ENCODE measurements around the gene PRTFDC1.
"Not testable (repeated sequence)": the region's sequence is repeated elsewhere in the genome, so short reads cannot be mapped to it uniquely, and the experiment has no call there.

Gene PRTFDC1

GRCh38 chr10:24979685-24980084, 27.3 kb upstream of the PRTFDC1 start:
- Mint-ChIP-seq H3K4me3 (no peak overlapping the region), H3K27me3 (ENCODE audit: low read depth) (peaks cover 9% of the 10 kb centered on the region), H3K9me3 (no peaks in the 10 kb centered on the region), H3K4me1 (ENCODE audit: low read depth) (peaks cover 3% of the 10 kb centered on the region), H3K36me3 (ENCODE audit: low read depth) (no peaks in the 10 kb centered on the region), H3K27ac (no peak overlapping the region)

- H3K4me3 Mint-ChIP-seq, result no peak overlapping the region
- H3K27me3 Mint-ChIP-seq (ENCODE audit: low read depth), result peaks cover 6% of the 10 kb centered on the region
- H3K4me1 Mint-ChIP-seq (ENCODE audit: low read depth), result peaks cover 3% of the 10 kb centered on the region
- H3K9me3 Mint-ChIP-seq, result no peaks in the 10 kb centered on the region
- H3K27ac Mint-ChIP-seq, result no peak overlapping the region
- H3K36me3 Mint-ChIP-seq (ENCODE audit: low read depth), result no peaks in the 10 kb centered on the region
These were observed 22.6 kb upstream of the PRTFDC1 start for GRCh38 chr10:24974976-24975375.

GRCh38 chr10:24973163-24973562, 20.8 kb upstream of the PRTFDC1 start:
- peaks cover 3% of the 10 kb centered on the region for H3K4me1 Mint-ChIP-seq (ENCODE audit: low read depth)
- no peaks in the 10 kb centered on the region for H3K36me3 Mint-ChIP-seq (ENCODE audit: low read depth)
- H3K27me3 Mint-ChIP-seq (ENCODE audit: low read depth), result no peaks in the 10 kb centered on the region
- no peaks in the 10 kb centered on the region for H3K9me3 Mint-ChIP-seq
- no peak overlapping the region for H3K4me3 Mint-ChIP-seq
- no peak overlapping the region for H3K27ac Mint-ChIP-seq

GRCh38 chr10:24971374-24971773, 19.0 kb upstream of the PRTFDC1 start:
- no peak overlapping the region for H3K4me3 Mint-ChIP-seq
- no peaks in the 10 kb centered on the region for H3K9me3 Mint-ChIP-seq
- no peak overlapping the region for H3K27ac Mint-ChIP-seq
- H3K36me3 Mint-ChIP-seq (ENCODE audit: low read depth), result no peaks in the 10 kb centered on the region
- H3K4me1 Mint-ChIP-seq (ENCODE audit: low read depth), result peaks cover 3% of the 10 kb centered on the region
- no peaks in the 10 kb centered on the region for H3K27me3 Mint-ChIP-seq (ENCODE audit: low read depth)

- H3K27me3 Mint-ChIP-seq (ENCODE audit: low read depth), result no peaks in the 10 kb centered on the region
- no peaks in the 10 kb centered on the region for H3K9me3 Mint-ChIP-seq
- no peak overlapping the region for H3K27ac Mint-ChIP-seq
- H3K36me3 Mint-ChIP-seq (ENCODE audit: low read depth), result no peaks in the 10 kb centered on the region
- H3K4me1 Mint-ChIP-seq (ENCODE audit: low read depth), result peaks cover 3% of the 10 kb centered on the region
- no peak overlapping the region for H3K4me3 Mint-ChIP-seq
These were observed 17.5 kb upstream of the PRTFDC1 start for GRCh38 chr10:24969841-24970281.

- not testable (repeated sequence) for H3K4me3 Mint-ChIP-seq; H3K4me1 Mint-ChIP-seq (ENCODE audit: low read depth); H3K27me3 Mint-ChIP-seq (ENCODE audit: low read depth); H3K27ac Mint-ChIP-seq; H3K36me3 Mint-ChIP-seq (ENCODE audit: low read depth); H3K9me3 Mint-ChIP-seq
These were observed 16.5 kb upstream of the PRTFDC1 start for GRCh38 chr10:24968951-24969350.

- H3K27ac Mint-ChIP-seq, result no peak overlapping the region
- no peaks in the 10 kb centered on the region for H3K36me3 Mint-ChIP-seq (ENCODE audit: low read depth)
- H3K9me3 Mint-ChIP-seq, result no peaks in the 10 kb centered on the region
- H3K4me1 Mint-ChIP-seq (ENCODE audit: low read depth), result peaks cover 3% of the 10 kb centered on the region
- no peaks in the 10 kb centered on the region for H3K27me3 Mint-ChIP-seq (ENCODE audit: low read depth)
- no peak overlapping the region for H3K4me3 Mint-ChIP-seq
These were observed 15.9 kb upstream of the PRTFDC1 start for GRCh38 chr10:24968349-24968748.

- Mint-ChIP-seq H3K4me3 (no peak overlapping the region), H3K4me1 (ENCODE audit: low read depth) (peaks cover 3% of the 10 kb centered on the region), H3K9me3 (no peaks in the 10 kb centered on the region), H3K27ac (no peak overlapping the region), H3K36me3 (ENCODE audit: low read depth) (no peaks in the 10 kb centered on the region), H3K27me3 (ENCODE audit: low read depth) (no peaks in the 10 kb centered on the region)
These were observed 14.6 kb upstream of the PRTFDC1 start for GRCh38 chr10:24966962-24967481.

- Mint-ChIP-seq H3K27me3 (ENCODE audit: low read depth) (no peaks in the 10 kb centered on the region), H3K36me3 (ENCODE audit: low read depth) (no peaks in the 10 kb centered on the region), H3K9me3 (no peaks in the 10 kb centered on the region), H3K4me1 (ENCODE audit: low read depth) (peaks cover under 1% of the 10 kb centered on the region), H3K4me3 (no peak overlapping the region), H3K27ac (no peak overlapping the region)
These were observed 12.6 kb upstream of the PRTFDC1 start for GRCh38 chr10:24965051-24965450.

- H3K27ac Mint-ChIP-seq, result no peak overlapping the region
- no peak overlapping the region for H3K4me3 Mint-ChIP-seq
- H3K36me3 Mint-ChIP-seq (ENCODE audit: low read depth), result no peaks in the 10 kb centered on the region
- no peaks in the 10 kb centered on the region for H3K9me3 Mint-ChIP-seq
- H3K4me1 Mint-ChIP-seq (ENCODE audit: low read depth), result no peaks in the 10 kb centered on the region
- H3K27me3 Mint-ChIP-seq (ENCODE audit: low read depth), result peaks cover 8% of the 10 kb centered on the region
These were observed 11.2 kb upstream of the PRTFDC1 start for GRCh38 chr10:24963521-24964041.

GRCh38 chr10:24962995-24963394, 10.6 kb upstream of the PRTFDC1 start:
- no peak overlapping the region for H3K4me3 Mint-ChIP-seq

GRCh38 chr10:24961582-24961981, 9.2 kb upstream of the PRTFDC1 start:
- H3K27ac Mint-ChIP-seq, result no peak overlapping the region
- H3K36me3 Mint-ChIP-seq (ENCODE audit: low read depth), result no peaks in the 10 kb centered on the region
- no peak overlapping the region for H3K4me3 Mint-ChIP-seq
- peaks cover 10% of the 10 kb centered on the region for H3K27me3 Mint-ChIP-seq (ENCODE audit: low read depth)
- H3K9me3 Mint-ChIP-seq, result no peaks in the 10 kb centered on the region
- no peaks in the 10 kb centered on the region for H3K4me1 Mint-ChIP-seq (ENCODE audit: low read depth)

More at GRCh38 chr10:24962995-24963394, 10.6 kb upstream of the PRTFDC1 start:
- Mint-ChIP-seq H3K27me3 (ENCODE audit: low read depth) (peaks cover 10% of the 10 kb centered on the region), H3K36me3 (ENCODE audit: low read depth) (no peaks in the 10 kb centered on the region), H3K9me3 (no peaks in the 10 kb centered on the region), H3K27ac (no peak overlapping the region), H3K4me1 (ENCODE audit: low read depth) (no peaks in the 10 kb centered on the region)

GRCh38 chr10:24959382-24959730, 7.0 kb upstream of the PRTFDC1 start:
- Mint-ChIP-seq H3K4me1 (ENCODE audit: low read depth) (no peaks in the 10 kb centered on the region), H3K27ac (no peak overlapping the region), H3K9me3 (no peaks in the 10 kb centered on the region)

GRCh38 chr10:24958721-24959381, 6.4 kb upstream of the PRTFDC1 start:
- peaks cover 13% of the 10 kb centered on the region for H3K27me3 Mint-ChIP-seq (ENCODE audit: low read depth)
- H3K4me1 Mint-ChIP-seq (ENCODE audit: low read depth), result peaks cover 1% of the 10 kb centered on the region
- H3K9me3 Mint-ChIP-seq, result no peaks in the 10 kb centered on the region
- no peak overlapping the region for H3K4me3 Mint-ChIP-seq
- H3K36me3 Mint-ChIP-seq (ENCODE audit: low read depth), result no peaks in the 10 kb centered on the region
- no peak overlapping the region for H3K27ac Mint-ChIP-seq

More at GRCh38 chr10:24959382-24959730, 7.0 kb upstream of the PRTFDC1 start:
- Mint-ChIP-seq H3K36me3 (ENCODE audit: low read depth) (no peaks in the 10 kb centered on the region), H3K27me3 (ENCODE audit: low read depth) (peaks cover 10% of the 10 kb centered on the region), H3K4me3 (no peak overlapping the region)

- H3K27me3 Mint-ChIP-seq (ENCODE audit: low read depth), result peaks cover 19% of the 10 kb centered on the region
- no peak overlapping the region for H3K4me3 Mint-ChIP-seq
- no peak overlapping the region for H3K27ac Mint-ChIP-seq
- H3K9me3 Mint-ChIP-seq, result no peaks in the 10 kb centered on the region
- H3K4me1 Mint-ChIP-seq (ENCODE audit: low read depth), result peaks cover 5% of the 10 kb centered on the region
- no peaks in the 10 kb centered on the region for H3K36me3 Mint-ChIP-seq (ENCODE audit: low read depth)
These were observed 5.8 kb upstream of the PRTFDC1 start for GRCh38 chr10:24958091-24958720.

Data from T-helper 1 cell treated with Interleukin-12 subunit alpha and Interleukin-12 subunit beta and Interleukin-4 antibody, amounts not matched to agents 30 μg/mL and 1 μg/mL, for 36 hours (primary cell).